Glutamatergic neuron (in vitro differentiated cells): ENCODE results near the gene ADPGK. TPM values are rescaled to one million over a fixed set of nuclear protein-coding genes. Genes with fewer than 3 reads are reported as not detected.

Experiments used
- DNase-seq: peaks from one replicate; pipeline ENCODE4 v3.0.0; 2022
- H3K27ac Mint-ChIP-seq: one replicate; pipeline ENCODE4 v1.8.0; 2020; ENCODE audit warnings: mild to moderate bottlenecking, mixed read lengths, inconsistent platforms; ENCODE audit not compliant: unreplicated experiment
- H3K27me3 Mint-ChIP-seq: one replicate; pipeline ENCODE4 v1.8.0; 2020; ENCODE audit warnings: mild to moderate bottlenecking, moderate library complexity, mixed read lengths, inconsistent platforms; ENCODE audit not compliant: unreplicated experiment
- H3K36me3 Mint-ChIP-seq: one replicate; pipeline ENCODE4 v1.8.0; 2020; ENCODE audit warnings: mild to moderate bottlenecking, mixed read lengths, inconsistent platforms; ENCODE audit not compliant: unreplicated experiment
- H3K4me1 Mint-ChIP-seq: one replicate; pipeline ENCODE4 v1.8.0; 2020; ENCODE audit warnings: mild to moderate bottlenecking, low read depth, mixed read lengths, inconsistent platforms; ENCODE audit not compliant: unreplicated experiment
- H3K4me3 Mint-ChIP-seq: one replicate; pipeline ENCODE4 v1.8.0; 2020; ENCODE audit warnings: mild to moderate bottlenecking, mixed read lengths, inconsistent platforms; ENCODE audit not compliant: unreplicated experiment
- H3K9me3 Mint-ChIP-seq: one replicate; pipeline ENCODE4 v1.8.0; 2020; ENCODE audit warnings: mild to moderate bottlenecking, moderate library complexity, mixed read lengths, inconsistent platforms; ENCODE audit not compliant: unreplicated experiment
- CTCF ChIP-seq: fragments of 200-600 bp; sonication (generic); IDR thresholded peaks from one replicate; pipeline ENCODE4 v1.5.0; 2021; ENCODE audit not compliant: partially characterized antibody, unreplicated experiment
- total RNA-seq: library from RNA; stranded (reverse); fragmentation: NEBNext Ultra II Directional; extraction: Animal tissue kit (Norgen Biotek cat#: 25700); gene quantifications from one replicate; pipeline ENCODE4 v1.2.1, GENCODE V29; 2021; ENCODE audit not compliant: unreplicated experiment

ADPGK gene
- total RNA-seq, 1 donor from 2014 or later: 33.5 TPM

GRCh38 chr15:72796515-72797337 lies 13.2 kb upstream of the ADPGK start:
- DNase-seq: peak; percentile 69
- Mint-ChIP-seq H3K27me3 (no peaks in the 10 kb centered on the region), H3K4me1 (peaks cover 14% of the 10 kb centered on the region), H3K4me3 (peak overlapping the region; percentile 85), H3K27ac (no peak overlapping the region), H3K9me3 (peaks cover 3% of the 10 kb centered on the region), H3K36me3 (no peaks in the 10 kb centered on the region)
- TF ChIP-seq CTCF: peak; percentile 69

GRCh38 chr15:72796210-72796514 lies 12.6 kb upstream of the ADPGK start:
- H3K27me3 Mint-ChIP-seq: no peaks in the 10 kb centered on the region
- no peak for TF ChIP-seq CTCF
- H3K4me1 Mint-ChIP-seq: peaks cover 14% of the 10 kb centered on the region
- H3K9me3 Mint-ChIP-seq: peaks cover 3% of the 10 kb centered on the region
- no peak overlapping the region for H3K27ac Mint-ChIP-seq
- no peak for DNase-seq
- H3K36me3 Mint-ChIP-seq: no peaks in the 10 kb centered on the region
- peak overlapping the region; percentile 85 for H3K4me3 Mint-ChIP-seq

GRCh38 chr15:72793766-72794660 lies 10.5 kb upstream of the ADPGK start:
- Mint-ChIP-seq H3K4me3 (no peak overlapping the region), H3K4me1 (peaks cover 5% of the 10 kb centered on the region), H3K27me3 (no peaks in the 10 kb centered on the region), H3K9me3 (peaks cover 3% of the 10 kb centered on the region), H3K36me3 (no peaks in the 10 kb centered on the region), H3K27ac (no peak overlapping the region)
- TF ChIP-seq CTCF: no peak
- DNase-seq: no peak

GRCh38 chr15:72792431-72792830 lies 8.9 kb upstream of the ADPGK start:
- no peak overlapping the region for H3K4me3 Mint-ChIP-seq
- no peaks in the 10 kb centered on the region for H3K36me3 Mint-ChIP-seq
- TF ChIP-seq CTCF: no peak
- H3K9me3 Mint-ChIP-seq: peaks cover 2% of the 10 kb centered on the region
- H3K4me1 Mint-ChIP-seq: no peaks in the 10 kb centered on the region
- DNase-seq: no peak
- H3K27me3 Mint-ChIP-seq: no peaks in the 10 kb centered on the region
- H3K27ac Mint-ChIP-seq: no peak overlapping the region
